ENCODE results near the gene NDE1. TPM values are rescaled to one million over a fixed set of nuclear protein-coding genes. Genes with fewer than 3 reads are reported as not detected.
A peak's percentile ranks its signal among the peaks of the same experiment; 100 is the strongest.

NDE1 gene
- total and polyA plus RNA-seq, 9 of the 15 experiments (the other 6 are each of a cell fraction or from before 2014, with no cell fraction given) = 3.1 to 59.9 (median 30.0) TPM

DNA sequence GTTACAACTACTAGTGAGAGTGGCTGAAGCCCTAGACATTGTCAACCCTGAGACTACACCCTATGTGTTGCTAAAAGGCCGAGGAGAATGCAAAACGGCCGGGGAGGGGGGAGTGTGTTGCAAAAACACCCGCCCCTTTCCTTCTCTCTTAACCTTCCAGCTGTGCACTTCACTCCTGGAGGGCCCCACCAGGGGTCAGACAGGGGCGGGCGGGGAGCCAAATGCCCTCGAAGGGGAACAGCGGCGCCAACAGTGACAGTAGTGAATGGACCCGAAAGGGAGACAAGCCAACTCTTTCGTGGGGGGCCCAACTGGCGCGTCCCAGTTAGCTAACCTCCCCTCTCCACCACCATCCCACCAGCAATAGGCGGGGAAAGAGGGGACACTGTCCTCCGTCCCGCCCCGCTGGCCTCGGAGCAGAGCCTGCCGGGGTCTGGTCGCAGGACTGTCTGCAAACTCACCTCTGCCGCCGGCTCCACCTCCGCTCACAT lies 7.4 kb upstream of the NDE1 start (continued):
- TF ChIP-seq, protein P1, sequence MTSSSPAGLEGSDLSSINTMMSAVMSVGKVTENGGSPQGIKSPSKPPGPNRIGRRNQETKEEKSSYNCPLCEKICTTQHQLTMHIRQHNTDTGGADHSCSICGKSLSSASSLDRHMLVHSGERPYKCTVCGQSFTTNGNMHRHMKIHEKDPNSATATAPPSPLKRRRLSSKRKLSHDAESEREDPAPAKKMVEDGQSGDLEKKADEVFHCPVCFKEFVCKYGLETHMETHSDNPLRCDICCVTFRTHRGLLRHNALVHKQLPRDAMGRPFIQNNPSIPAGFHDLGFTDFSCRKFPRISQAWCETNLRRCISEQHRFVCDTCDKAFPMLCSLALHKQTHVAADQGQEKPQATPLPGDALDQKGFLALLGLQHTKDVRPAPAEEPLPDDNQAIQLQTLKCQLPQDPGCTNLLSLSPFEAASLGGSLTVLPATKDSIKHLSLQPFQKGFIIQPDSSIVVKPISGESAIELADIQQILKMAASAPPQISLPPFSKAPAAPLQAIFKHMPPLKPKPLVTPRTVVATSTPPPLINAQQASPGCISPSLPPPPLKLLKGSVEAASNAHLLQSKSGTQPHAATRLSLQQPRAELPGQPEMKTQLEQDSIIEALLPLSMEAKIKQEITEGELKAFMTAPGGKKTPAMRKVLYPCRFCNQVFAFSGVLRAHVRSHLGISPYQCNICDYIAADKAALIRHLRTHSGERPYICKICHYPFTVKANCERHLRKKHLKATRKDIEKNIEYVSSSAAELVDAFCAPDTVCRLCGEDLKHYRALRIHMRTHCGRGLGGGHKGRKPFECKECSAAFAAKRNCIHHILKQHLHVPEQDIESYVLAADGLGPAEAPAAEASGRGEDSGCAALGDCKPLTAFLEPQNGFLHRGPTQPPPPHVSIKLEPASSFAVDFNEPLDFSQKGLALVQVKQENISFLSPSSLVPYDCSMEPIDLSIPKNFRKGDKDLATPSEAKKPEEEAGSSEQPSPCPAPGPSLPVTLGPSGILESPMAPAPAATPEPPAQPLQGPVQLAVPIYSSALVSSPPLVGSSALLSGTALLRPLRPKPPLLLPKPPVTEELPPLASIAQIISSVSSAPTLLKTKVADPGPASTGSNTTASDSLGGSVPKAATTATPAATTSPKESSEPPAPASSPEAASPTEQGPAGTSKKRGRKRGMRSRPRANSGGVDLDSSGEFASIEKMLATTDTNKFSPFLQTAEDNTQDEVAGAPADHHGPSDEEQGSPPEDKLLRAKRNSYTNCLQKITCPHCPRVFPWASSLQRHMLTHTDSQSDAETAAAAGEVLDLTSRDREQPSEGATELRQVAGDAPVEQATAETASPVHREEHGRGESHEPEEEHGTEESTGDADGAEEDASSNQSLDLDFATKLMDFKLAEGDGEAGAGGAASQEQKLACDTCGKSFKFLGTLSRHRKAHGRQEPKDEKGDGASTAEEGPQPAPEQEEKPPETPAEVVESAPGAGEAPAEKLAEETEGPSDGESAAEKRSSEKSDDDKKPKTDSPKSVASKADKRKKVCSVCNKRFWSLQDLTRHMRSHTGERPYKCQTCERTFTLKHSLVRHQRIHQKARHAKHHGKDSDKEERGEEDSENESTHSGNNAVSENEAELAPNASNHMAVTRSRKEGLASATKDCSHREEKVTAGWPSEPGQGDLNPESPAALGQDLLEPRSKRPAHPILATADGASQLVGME (CRISPR knock-in tag; IDR thresholded peaks at IDR 0.05) = 0 out of 2 replicates have a peak, but pooled peaks have one; percentile 33
- TF ChIP-seq, protein P2, sequence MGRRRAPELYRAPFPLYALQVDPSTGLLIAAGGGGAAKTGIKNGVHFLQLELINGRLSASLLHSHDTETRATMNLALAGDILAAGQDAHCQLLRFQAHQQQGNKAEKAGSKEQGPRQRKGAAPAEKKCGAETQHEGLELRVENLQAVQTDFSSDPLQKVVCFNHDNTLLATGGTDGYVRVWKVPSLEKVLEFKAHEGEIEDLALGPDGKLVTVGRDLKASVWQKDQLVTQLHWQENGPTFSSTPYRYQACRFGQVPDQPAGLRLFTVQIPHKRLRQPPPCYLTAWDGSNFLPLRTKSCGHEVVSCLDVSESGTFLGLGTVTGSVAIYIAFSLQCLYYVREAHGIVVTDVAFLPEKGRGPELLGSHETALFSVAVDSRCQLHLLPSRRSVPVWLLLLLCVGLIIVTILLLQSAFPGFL (CRISPR knock-in tag; IDR thresholded peaks at IDR 0.05) = no peak
- TF ChIP-seq DDX20 (tag; IDR thresholded peaks at IDR 0.05; ENCODE audit: low read depth) = no peak
- TF ChIP-seq ZNF140 (CRISPR knock-in tag; IDR thresholded peaks at IDR 0.05) = no peak
- peak; percentile 54; the same call in 1 of the 2 replicates for TF ChIP-seq SIN3B (IDR thresholded peaks at IDR 0.05; ENCODE audit: low read depth)
- TF ChIP-seq TBP (optimal IDR thresholded peaks at IDR 0.05; ENCODE audit: low read depth, low read length) = peak; percentile 58
- TF ChIP-seq ATF1 (CRISPR knock-in tag; IDR thresholded peaks at IDR 0.05) = no peak
- TF ChIP-seq ATF1 (tag; IDR thresholded peaks at IDR 0.05) = peak; percentile 0; the same call in 1 of the 2 replicates
- peak; percentile 19; the same call in 1 of the 2 replicates for TF ChIP-seq NR4A1 (CRISPR knock-in tag; IDR thresholded peaks at IDR 0.05)
- TF ChIP-seq NR4A1 (tag; IDR thresholded peaks at IDR 0.05) = 0 out of 2 replicates have a peak, but pooled peaks have one; percentile 46
- no peak for TF ChIP-seq BDP1 (IDR thresholded peaks at IDR 0.05; ENCODE audit: insufficient read depth, insufficient read length)
- TF ChIP-seq, protein P3, sequence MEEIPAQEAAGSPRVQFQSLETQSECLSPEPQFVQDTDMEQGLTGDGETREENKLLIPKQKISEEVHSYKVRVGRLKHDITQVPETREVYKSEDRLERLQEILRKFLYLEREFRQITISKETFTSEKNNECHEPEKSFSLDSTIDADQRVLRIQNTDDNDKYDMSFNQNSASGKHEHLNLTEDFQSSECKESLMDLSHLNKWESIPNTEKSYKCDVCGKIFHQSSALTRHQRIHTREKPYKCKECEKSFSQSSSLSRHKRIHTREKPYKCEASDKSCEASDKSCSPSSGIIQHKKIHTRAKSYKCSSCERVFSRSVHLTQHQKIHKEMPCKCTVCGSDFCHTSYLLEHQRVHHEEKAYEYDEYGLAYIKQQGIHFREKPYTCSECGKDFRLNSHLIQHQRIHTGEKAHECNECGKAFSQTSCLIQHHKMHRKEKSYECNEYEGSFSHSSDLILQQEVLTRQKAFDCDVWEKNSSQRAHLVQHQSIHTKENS (CRISPR knock-in tag; IDR thresholded peaks at IDR 0.05) = no peak
- TF ChIP-seq, protein P4, sequence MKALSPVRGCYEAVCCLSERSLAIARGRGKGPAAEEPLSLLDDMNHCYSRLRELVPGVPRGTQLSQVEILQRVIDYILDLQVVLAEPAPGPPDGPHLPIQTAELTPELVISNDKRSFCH (CRISPR knock-in tag; IDR thresholded peaks at IDR 0.05) = no peak
- TF ChIP-seq, protein P4 (tag; IDR thresholded peaks at IDR 0.05) = no peak
- TF ChIP-seq KAT2B (IDR thresholded peaks at IDR 0.05; ENCODE audit: low read depth, low read length) = no peak
- TF ChIP-seq, protein P5, sequence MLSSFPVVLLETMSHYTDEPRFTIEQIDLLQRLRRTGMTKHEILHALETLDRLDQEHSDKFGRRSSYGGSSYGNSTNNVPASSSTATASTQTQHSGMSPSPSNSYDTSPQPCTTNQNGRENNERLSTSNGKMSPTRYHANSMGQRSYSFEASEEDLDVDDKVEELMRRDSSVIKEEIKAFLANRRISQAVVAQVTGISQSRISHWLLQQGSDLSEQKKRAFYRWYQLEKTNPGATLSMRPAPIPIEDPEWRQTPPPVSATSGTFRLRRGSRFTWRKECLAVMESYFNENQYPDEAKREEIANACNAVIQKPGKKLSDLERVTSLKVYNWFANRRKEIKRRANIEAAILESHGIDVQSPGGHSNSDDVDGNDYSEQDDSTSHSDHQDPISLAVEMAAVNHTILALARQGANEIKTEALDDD (IDR thresholded peaks at IDR 0.05) = 0 out of 2 replicates have a peak, but pooled peaks have one; percentile 66
- no peak for TF ChIP-seq CSDE1 (IDR thresholded peaks at IDR 0.05)
- no peak for TF ChIP-seq PHF21A (IDR thresholded peaks at IDR 0.05; ENCODE audit: borderline replicate concordance, low read depth)
- TF ChIP-seq, protein P6, sequence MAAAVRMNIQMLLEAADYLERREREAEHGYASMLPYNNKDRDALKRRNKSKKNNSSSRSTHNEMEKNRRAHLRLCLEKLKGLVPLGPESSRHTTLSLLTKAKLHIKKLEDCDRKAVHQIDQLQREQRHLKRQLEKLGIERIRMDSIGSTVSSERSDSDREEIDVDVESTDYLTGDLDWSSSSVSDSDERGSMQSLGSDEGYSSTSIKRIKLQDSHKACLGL (CRISPR knock-in tag; IDR thresholded peaks at IDR 0.05; ENCODE audit: borderline replicate concordance, poor library complexity, severe bottlenecking) = no peak
